ENCODE results near the gene CARD10. TPM values are rescaled to one million over a fixed set of nuclear protein-coding genes. Genes with fewer than 3 reads are reported as not detected.
A peak's percentile ranks its signal among the peaks of the same experiment; 100 is the strongest.
"Not testable (repeated sequence)": the region's sequence is repeated elsewhere in the genome, so short reads cannot be mapped to it uniquely, and the experiment has no call there.

The CARD10 gene
- total RNA-seq, 2 donors from 2014 or later, result 0.38 to 0.53 TPM

- DNase-seq (ENCODE audit: low spot score), result no peak
- Mint-ChIP-seq H3K9me3 (no peaks in the 10 kb centered on the region), H3K4me3 (no peak overlapping the region), H3K36me3 (peaks cover 6% of the 10 kb centered on the region), H3K27me3 (no peaks in the 10 kb centered on the region), H3K4me1 (ENCODE audit: low read depth in 2 of 2) (peaks cover 6% of the 10 kb centered on the region in 2 donors), H3K27ac (no peak overlapping the region)
- no peak for ATAC-seq
Measured at GRCh38 chr22:37476389-37477329, 42.6 kb downstream of the CARD10 start.

DNA sequence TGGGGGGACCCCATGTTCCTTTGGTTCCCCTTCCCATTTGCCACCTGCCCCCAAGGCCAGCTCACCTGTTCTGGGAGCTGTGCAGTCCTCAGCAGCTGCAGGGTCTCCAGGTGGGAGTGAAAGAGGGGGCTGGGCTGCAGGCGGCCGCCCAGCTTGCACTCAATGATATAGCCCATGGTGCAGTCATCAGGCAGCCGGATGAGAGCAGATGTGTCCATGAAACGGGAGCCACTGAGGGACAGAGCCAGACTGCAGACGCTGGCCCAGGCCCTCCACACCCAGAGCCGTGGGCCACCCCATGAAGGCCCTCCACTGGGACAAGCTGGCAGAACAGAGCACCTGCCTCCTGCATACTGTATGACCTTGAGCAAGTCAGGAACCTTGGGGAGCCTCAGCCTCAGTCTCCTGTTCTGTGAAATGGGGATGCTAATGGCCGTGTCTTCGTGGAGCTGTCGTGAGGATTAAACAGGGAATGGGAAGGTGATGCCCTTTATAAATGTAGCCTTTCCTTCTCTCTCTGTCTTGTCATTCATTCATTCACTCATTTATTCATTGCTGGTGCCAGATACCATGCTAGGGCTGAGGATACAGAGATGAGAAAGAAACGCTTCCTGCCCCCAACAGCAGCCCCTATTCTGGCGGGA, 44.6 kb downstream of the CARD10 start:
- H3K4me3 Mint-ChIP-seq, result no peak overlapping the region
- no peak for ATAC-seq
- H3K27ac Mint-ChIP-seq, result no peak overlapping the region
- peaks cover 6% of the 10 kb centered on the region for H3K36me3 Mint-ChIP-seq
- H3K27me3 Mint-ChIP-seq, result no peaks in the 10 kb centered on the region
- no peak for DNase-seq (ENCODE audit: low spot score)
- peaks cover 0 to 6% of the 10 kb centered on the region in 2 donors for H3K4me1 Mint-ChIP-seq (ENCODE audit: low read depth in 2 of 2)
- H3K9me3 Mint-ChIP-seq, result no peaks in the 10 kb centered on the region

DNA sequence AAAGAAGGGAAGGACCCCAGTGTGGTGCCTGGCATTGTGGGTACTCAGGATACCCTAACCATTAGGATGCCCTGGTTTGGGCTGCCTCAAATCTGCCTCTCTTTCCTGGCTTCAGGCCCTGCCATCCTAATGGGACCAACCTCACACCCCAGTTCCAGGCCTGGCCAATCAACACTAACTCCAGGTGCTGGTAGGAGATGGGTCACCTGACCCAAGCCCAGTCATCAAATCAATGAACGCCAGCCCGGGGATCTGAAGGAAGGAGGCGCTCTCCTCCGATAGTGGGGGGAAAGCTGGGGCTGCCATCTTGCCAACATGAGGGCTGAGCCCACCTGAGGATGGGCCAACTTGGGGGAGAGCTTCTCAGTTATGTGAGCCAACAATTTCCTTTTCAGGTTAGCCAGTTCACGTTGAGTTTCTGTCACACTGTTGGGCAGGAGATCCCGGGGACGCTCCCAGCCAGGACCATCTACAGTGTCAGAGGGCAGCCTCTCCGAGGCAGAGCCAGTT, 45.7 kb downstream of the CARD10 start:
- no peak overlapping the region for H3K27ac Mint-ChIP-seq
- DNase-seq (ENCODE audit: low spot score), result no peak
- H3K36me3 Mint-ChIP-seq, result peaks cover 6% of the 10 kb centered on the region

DNA sequence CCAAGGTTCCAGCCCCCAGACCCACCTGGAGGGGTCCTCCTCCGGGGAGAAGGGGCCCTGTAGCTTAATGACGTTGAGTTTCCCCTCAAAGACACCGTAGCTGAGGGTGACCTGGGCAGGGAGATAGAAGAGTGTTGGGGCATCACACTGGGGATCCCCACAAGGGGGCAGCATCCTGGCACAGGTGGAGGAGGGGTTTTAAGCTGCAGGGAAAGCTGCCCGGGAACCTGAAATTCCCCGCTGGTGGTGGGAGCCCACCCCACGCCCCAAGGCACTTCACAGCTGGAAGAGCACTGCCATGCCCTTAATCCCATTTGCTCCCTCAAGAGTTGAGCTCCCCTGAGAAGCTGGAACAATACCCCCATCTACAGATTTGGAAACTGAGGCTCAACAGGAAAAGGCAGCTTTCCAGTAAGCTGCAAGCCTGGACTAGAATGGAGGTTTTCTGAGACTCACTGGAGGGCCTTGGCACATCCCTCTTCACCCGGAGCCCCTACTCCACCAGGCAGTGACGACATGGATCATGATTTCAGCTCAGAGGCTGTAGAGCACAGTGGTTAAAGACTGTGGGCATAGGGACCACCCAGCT, 46.7 kb downstream of the CARD10 start:
- Mint-ChIP-seq H3K4me1 (ENCODE audit: low read depth in 2 of 2) (peaks cover 0 to 6% of the 10 kb centered on the region in 2 donors), H3K27me3 (no peaks in the 10 kb centered on the region), H3K9me3 (no peaks in the 10 kb centered on the region), H3K27ac (no peak overlapping the region), H3K36me3 (peaks cover 6% of the 10 kb centered on the region), H3K4me3 (no peak overlapping the region)
- no peak for ATAC-seq
- no peak for DNase-seq (ENCODE audit: low spot score)

More for the DNA sequence above, 45.7 kb downstream of the CARD10 start:
- Mint-ChIP-seq H3K4me1 (ENCODE audit: low read depth in 2 of 2) (peaks cover 0 to 6% of the 10 kb centered on the region in 2 donors), H3K4me3 (no peak overlapping the region), H3K9me3 (no peaks in the 10 kb centered on the region), H3K27me3 (no peaks in the 10 kb centered on the region)
- no peak for ATAC-seq

GRCh38 chr22:37471727-37472417, 47.3 kb downstream of the CARD10 start:
- H3K27me3 Mint-ChIP-seq, result no peaks in the 10 kb centered on the region
- H3K9me3 Mint-ChIP-seq, result no peaks in the 10 kb centered on the region
- no peak for DNase-seq (ENCODE audit: low spot score)
- no peak for ATAC-seq
- H3K27ac Mint-ChIP-seq, result no peak overlapping the region
- no peak overlapping the region for H3K4me3 Mint-ChIP-seq
- peaks cover 6% of the 10 kb centered on the region for H3K36me3 Mint-ChIP-seq
- peaks cover 0 to 6% of the 10 kb centered on the region in 2 donors for H3K4me1 Mint-ChIP-seq (ENCODE audit: low read depth in 2 of 2)

DNA sequence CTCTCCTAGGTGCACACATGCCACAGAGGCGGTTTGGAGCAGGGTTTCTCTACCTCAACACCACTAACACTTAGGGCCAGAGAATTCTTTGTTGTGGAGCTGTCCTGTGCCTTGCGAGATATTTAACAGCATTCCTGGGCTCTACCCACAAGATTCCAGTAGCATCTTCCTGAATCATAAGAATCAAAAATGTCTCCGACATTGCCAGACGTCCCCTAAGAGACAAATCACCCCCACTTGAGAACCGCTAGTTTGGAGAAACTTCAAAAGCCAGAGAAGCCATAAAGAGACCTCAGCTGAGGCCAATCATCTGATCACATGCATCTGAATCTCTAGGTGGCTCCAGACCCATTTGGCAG, 49.1 kb downstream of the CARD10 start:
- Mint-ChIP-seq H3K27me3 (no peaks in the 10 kb centered on the region), H3K36me3 (peaks cover 14% of the 10 kb centered on the region), H3K27ac (peak overlapping the region in 1 of 2 donors; percentile 3), H3K4me1 (ENCODE audit: low read depth in 2 of 2) (peaks cover 5 to 10% of the 10 kb centered on the region in 2 donors), H3K4me3 (no peak overlapping the region), H3K9me3 (no peaks in the 10 kb centered on the region)
- DNase-seq (ENCODE audit: low spot score) (no peak), ATAC-seq (no peak)

DNA sequence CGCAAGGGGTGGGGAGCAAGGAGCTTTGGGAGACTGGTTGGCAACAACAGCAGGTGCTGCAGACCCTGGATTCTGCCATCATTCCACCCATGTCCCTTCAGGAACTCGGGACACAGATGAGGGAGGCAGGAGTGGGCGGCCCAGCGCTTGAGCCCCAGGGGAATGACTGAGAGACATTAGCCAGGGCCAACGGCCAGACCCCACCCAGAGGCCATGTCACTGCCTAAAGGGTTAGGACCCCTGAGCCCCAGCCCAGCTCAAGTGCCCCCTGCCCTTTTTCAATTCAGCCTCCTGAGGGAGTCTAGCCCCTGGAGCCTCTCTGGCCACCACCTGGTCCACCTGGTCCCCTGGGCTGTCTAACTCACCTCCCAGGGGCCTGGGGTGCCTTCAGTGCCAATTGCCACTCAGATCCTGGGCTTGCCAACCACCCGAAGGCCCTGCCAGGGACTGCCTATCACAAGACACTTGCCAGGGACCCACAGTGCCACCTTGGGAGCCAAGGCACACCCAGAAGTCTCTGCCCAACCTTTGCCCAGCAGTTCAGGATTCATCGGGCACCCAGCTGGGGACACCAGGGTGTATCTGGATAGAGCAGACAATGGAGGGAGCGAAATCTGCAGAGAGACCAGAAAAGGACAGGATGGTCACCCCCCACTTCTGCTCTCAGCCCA, 49.7 kb downstream of the CARD10 start:
- no peak overlapping the region for H3K4me3 Mint-ChIP-seq
- H3K36me3 Mint-ChIP-seq, result peaks cover 14% of the 10 kb centered on the region
- H3K9me3 Mint-ChIP-seq, result no peaks in the 10 kb centered on the region
- peak overlapping the region in 1 of 2 donors; percentile 3 for H3K27ac Mint-ChIP-seq
- H3K4me1 Mint-ChIP-seq (ENCODE audit: low read depth in 2 of 2), result peaks cover 6 to 12% of the 10 kb centered on the region in 2 donors
- DNase-seq (ENCODE audit: low spot score) (no peak), ATAC-seq (no peak)
- no peaks in the 10 kb centered on the region for H3K27me3 Mint-ChIP-seq

DNA sequence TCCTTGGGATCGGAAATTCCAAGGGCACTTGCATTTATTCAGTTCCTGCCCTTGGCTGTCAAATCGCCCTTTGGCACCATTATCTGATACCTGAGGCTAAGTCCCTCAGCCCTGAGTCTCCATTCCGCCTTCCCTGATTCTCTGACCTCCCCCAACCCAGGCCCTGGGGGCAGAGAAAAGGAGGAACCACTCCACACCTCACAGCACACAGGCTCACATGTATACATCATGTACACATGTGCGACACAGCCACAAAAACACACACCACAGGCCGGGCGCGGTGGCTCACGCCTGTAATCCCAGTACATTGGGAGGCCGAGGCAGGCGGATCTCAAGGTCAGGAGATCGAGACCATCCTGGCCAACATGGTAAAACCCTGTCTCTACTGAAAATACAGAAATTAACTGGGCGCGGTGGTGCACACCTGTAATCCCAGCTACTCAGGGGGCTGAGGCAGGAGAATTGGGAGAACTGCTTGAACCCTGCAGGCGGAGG, 51.0 kb downstream of the CARD10 start:
- not testable (repeated sequence) for H3K4me3 Mint-ChIP-seq; H3K27me3 Mint-ChIP-seq; ATAC-seq; H3K27ac Mint-ChIP-seq; DNase-seq (ENCODE audit: low spot score); H3K9me3 Mint-ChIP-seq
- Mint-ChIP-seq H3K4me1 (ENCODE audit: low read depth in 2 of 2) (peaks cover 6 to 17% of the 10 kb centered on the region in 2 donors), H3K36me3 (peaks cover 14% of the 10 kb centered on the region)

DNA sequence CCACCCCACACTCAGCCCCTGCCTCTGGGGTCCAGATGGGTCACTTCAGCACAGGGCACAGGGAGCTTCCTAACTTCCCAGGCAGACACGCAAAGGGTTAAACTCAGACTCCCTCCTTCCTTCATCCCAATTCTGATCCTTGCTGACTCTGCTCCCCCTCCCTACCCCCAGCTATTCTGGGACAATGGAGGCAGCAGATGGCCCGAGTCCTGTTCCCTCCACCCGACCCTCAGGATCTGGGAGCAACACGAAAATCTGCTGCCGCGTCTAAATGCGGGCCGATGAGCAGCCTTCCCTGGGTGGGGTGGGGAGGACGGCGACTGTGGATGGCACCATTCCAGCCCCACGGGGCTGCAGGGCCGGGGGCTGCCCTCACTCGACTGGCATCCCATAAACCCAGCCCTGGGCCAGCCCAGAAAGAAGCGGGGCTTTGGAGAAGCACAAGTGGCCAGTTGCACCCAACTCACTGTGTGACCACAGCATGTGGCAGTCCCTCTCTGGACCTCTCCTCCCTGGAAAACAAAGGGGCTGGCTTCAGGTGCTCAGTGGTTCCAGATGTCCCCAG, 51.7 kb downstream of the CARD10 start:
- DNase-seq (ENCODE audit: low spot score) (no peak), ATAC-seq (no peak)
- H3K4me1 Mint-ChIP-seq (ENCODE audit: low read depth in 2 of 2), result peaks cover 6 to 17% of the 10 kb centered on the region in 2 donors
- H3K27ac Mint-ChIP-seq, result no peak overlapping the region
- H3K9me3 Mint-ChIP-seq, result no peaks in the 10 kb centered on the region
- H3K4me3 Mint-ChIP-seq, result no peak overlapping the region
- peaks cover 14% of the 10 kb centered on the region for H3K36me3 Mint-ChIP-seq
- no peaks in the 10 kb centered on the region for H3K27me3 Mint-ChIP-seq

DNA sequence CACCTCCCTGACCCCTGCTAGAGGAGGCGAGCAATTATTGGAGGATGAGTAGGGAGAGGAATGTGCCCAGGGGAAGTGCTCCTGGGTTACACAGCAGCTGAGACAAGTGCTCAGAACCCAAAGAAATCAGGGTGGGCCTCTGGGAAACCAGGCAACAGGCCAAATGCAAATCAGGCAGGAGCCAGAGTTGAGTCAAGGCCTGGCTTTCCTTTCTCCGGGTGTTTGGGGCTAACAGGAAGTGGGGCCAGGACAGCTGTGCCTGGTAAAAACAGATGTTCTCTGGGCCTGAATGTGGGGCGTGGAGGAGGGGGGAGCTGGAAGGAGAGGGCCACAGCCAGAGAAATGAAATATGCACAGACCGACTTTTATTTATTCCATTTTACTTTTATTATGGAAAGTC, 55.0 kb downstream of the CARD10 start:
- ATAC-seq (no peak), DNase-seq (ENCODE audit: low spot score) (no peak)
- H3K4me1 Mint-ChIP-seq (ENCODE audit: low read depth in 2 of 2), result peaks cover 6 to 10% of the 10 kb centered on the region in 2 donors
- H3K36me3 Mint-ChIP-seq, result peaks cover 8% of the 10 kb centered on the region
- no peaks in the 10 kb centered on the region for H3K9me3 Mint-ChIP-seq
- H3K27me3 Mint-ChIP-seq, result no peaks in the 10 kb centered on the region
- H3K4me3 Mint-ChIP-seq, result no peak overlapping the region
- H3K27ac Mint-ChIP-seq, result peak overlapping the region in 1 of 2 donors; percentile 67

GRCh38 chr22:37462983-37463382, 56.2 kb downstream of the CARD10 start:
- no peak for ATAC-seq
- Mint-ChIP-seq H3K27ac (no peak overlapping the region), H3K4me1 (ENCODE audit: low read depth in 2 of 2) (peaks cover 6 to 10% of the 10 kb centered on the region in 2 donors), H3K27me3 (no peaks in the 10 kb centered on the region), H3K4me3 (no peak overlapping the region), H3K9me3 (no peaks in the 10 kb centered on the region), H3K36me3 (peaks cover 8% of the 10 kb centered on the region)
- DNase-seq (ENCODE audit: low spot score), result no peak

GRCh38 chr22:37462436-37462835, 56.8 kb downstream of the CARD10 start:
- DNase-seq (ENCODE audit: low spot score), result no peak
- Mint-ChIP-seq H3K4me1 (ENCODE audit: low read depth in 2 of 2) (peaks cover 8 to 12% of the 10 kb centered on the region in 2 donors), H3K27ac (no peak overlapping the region), H3K36me3 (peaks cover 8% of the 10 kb centered on the region), H3K4me3 (no peak overlapping the region), H3K27me3 (no peaks in the 10 kb centered on the region), H3K9me3 (no peaks in the 10 kb centered on the region)
- peak in 1 of 2 donors; percentile 22 for ATAC-seq

All from natural killer cell treated with Interleukin-12 subunit alpha and Interleukin-12 subunit beta and Interleukin-15 and Interleukin-18, amount 100 ng/mL, for 72 hours (primary cell).